Right atrium auricular region (tissue), 2 donors: ENCODE results near the gene NFKBIA. TPM values are rescaled to one million over a fixed set of nuclear protein-coding genes. Genes with fewer than 3 reads are reported as not detected.

Experiments used
- DNase-seq: peaks from one replicate; pipeline ENCODE4 v3.0.0-alpha.2; 2019; ENCODE audit warnings: low spot score
- H3K27ac ChIP-seq, 2 donors: fragments of 200-600 bp; sonication (generic); 1 replicate in 1 of 2; 2 replicates in 1 of 2; pipeline ENCODE4 v1.5.1; 2016 to 2019
- H3K27me3 ChIP-seq, 2 donors: fragments of 200-600 bp; sonication (generic); one replicate each; pipeline versions ENCODE4 v1.5.1 to v1.6.0; 2017 to 2019
- H3K36me3 ChIP-seq: fragments of 200-600 bp; sonication (generic); one replicate; pipeline ENCODE4 v1.5.1; 2016
- H3K4me1 ChIP-seq, 2 donors: fragments of 200-600 bp; sonication (generic); one replicate each; pipeline versions ENCODE4 v1.5.1 to v1.6.0; 2017 to 2019
- H3K4me3 ChIP-seq, 2 donors: fragments of 200-600 bp; sonication (generic); 1 replicate in 1 of 2; 2 replicates in 1 of 2; pipeline ENCODE4 v1.5.1; 2017 to 2019; ENCODE audit warnings: mild to moderate bottlenecking in 1 of 2, moderate library complexity in 1 of 2
- H3K9me3 ChIP-seq, 2 donors: fragments of 200-600 bp; sonication (generic); one replicate each; pipeline ENCODE4 v1.5.1; 2019
- total RNA-seq, 2 donors: library from RNA; depleted of rRNA; stranded (reverse); fragments of >200 nt; gene quantifications; one replicate each; pipeline ENCODE4 v1.1.0, GENCODE V29; 2016
- TF ChIP-seq, protein P1 (sequence below), 2 donors: fragments of 200-600 bp; sonication (generic); IDR thresholded peaks; one replicate each; pipeline ENCODE4 v1.5.1; 2019; ENCODE audit warnings: antibody characterized with exemption in 2 of 2

The NFKBIA gene
- total RNA-seq, 2 donors from 2014 or later = 237 to 302 TPM

DNA sequence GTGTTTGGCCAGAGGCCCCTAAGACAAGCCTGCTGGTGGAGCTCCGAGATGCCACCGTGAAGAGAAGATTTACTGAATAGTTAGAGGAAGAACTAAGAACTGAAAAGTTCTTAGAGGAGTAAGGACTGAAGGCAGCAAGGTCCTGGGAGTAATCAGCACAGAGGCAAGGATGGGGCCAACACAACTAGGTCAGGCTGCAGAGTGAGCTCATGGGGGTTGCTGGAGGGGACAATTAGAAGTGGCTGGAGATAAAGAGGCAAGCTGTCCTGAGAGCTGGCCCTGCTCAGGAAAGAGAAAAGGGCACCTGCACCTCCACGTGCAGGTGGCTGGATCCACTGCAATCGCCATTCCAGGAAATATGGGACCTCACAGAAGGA, 52.7 kb downstream of the NFKBIA start:
- no peaks in the 10 kb centered on the region for H3K9me3 ChIP-seq

More for the DNA sequence above, 52.7 kb downstream of the NFKBIA start:
- TF ChIP-seq, protein P1, sequence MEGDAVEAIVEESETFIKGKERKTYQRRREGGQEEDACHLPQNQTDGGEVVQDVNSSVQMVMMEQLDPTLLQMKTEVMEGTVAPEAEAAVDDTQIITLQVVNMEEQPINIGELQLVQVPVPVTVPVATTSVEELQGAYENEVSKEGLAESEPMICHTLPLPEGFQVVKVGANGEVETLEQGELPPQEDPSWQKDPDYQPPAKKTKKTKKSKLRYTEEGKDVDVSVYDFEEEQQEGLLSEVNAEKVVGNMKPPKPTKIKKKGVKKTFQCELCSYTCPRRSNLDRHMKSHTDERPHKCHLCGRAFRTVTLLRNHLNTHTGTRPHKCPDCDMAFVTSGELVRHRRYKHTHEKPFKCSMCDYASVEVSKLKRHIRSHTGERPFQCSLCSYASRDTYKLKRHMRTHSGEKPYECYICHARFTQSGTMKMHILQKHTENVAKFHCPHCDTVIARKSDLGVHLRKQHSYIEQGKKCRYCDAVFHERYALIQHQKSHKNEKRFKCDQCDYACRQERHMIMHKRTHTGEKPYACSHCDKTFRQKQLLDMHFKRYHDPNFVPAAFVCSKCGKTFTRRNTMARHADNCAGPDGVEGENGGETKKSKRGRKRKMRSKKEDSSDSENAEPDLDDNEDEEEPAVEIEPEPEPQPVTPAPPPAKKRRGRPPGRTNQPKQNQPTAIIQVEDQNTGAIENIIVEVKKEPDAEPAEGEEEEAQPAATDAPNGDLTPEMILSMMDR (IDR thresholded peaks at IDR 0.05) = no peak
- DNase-seq = no peak
- H3K27ac ChIP-seq = peak overlapping the region in 1 of 2 donors; percentile 35
- no peak overlapping the region for H3K4me3 ChIP-seq
- no peaks in the 10 kb centered on the region for H3K36me3 ChIP-seq
- peaks cover 0 to 15% of the 10 kb centered on the region in 2 donors for H3K4me1 ChIP-seq
- no peaks in the 10 kb centered on the region for H3K27me3 ChIP-seq

Other genes with a start within 250 kb of the NFKBIA start
- 100 to 1,000 TPM; 143 to 191 TPM for gene PSMA6, start 112.4 kb downstream of the NFKBIA start, total RNA-seq
- gene INSM2, start 129.4 kb upstream of the NFKBIA start, total RNA-seq = not detected